K562 (cell line): ENCODE measurements around the gene ARHGAP15. TPM values are rescaled to one million over a fixed set of nuclear protein-coding genes. Genes with fewer than 3 reads are reported as not detected.

Experiments
- ATAC-seq: fragments of 200-7000 bp; cut with Tn5 transposase; 3 replicates; pipeline ENCODE4 v1.9.1; 2020; ENCODE audit warnings: moderate library complexity
- BruUV-seq: library from RNA; stranded (reverse); fragments of 400-500 nt; replicated peaks from 2 replicates; lab custom pipeline; 2021; lab: Mats Ljungman, UMichigan
- CTCF ChIA-PET: fragments of 300-600 bp; formaldehyde crosslinking; extraction: SDS; loops from one replicate; lab custom pipeline; 2021; ENCODE audit warnings: low intra/inter-chr PET ratio; lab: Yijun Ruan, JAX
- POLR2A ChIA-PET: fragments of 300-600, 350-650 bp; sonication (Branson Sonifier 250); formaldehyde crosslinking; extraction: SDS; loops from one replicate; lab custom pipeline; 2021; ENCODE audit warnings: antibody characterized with exemption, inconsistent platforms; lab: Yijun Ruan, JAX
- DNase-seq, 4 experiments: peaks; one replicate each; pipeline versions ENCODE4 v3.0.0 to v3.0.0-alpha.2; 2011 to 2018; ENCODE audit warnings: low spot score in 3 of 4, mixed read lengths in 3 of 4; ENCODE audit errors: extremely low read depth in 1 of 4
- FAIRE-seq: peaks from 2 replicates; lab custom pipeline; 2011; peaks lifted over from hg19 to GRCh38; lab: Jason Lieb, UNC
- H2AFZ ChIP-seq: 2 replicates; pipeline ENCODE4 v1.6.0; 2011; ENCODE audit warnings: low read depth, low read length, control low read depth, inconsistent platforms
- H3K27ac ChIP-seq: fragments of 200-600 bp; 3 replicates; pipeline ENCODE4 v1.8.0; 2011; ENCODE audit warnings: low read depth, mild to moderate bottlenecking, control low read depth, inconsistent platforms, low read length, moderate library complexity, mixed read lengths; ENCODE audit errors: extremely low read depth
- H3K27me3 ChIP-seq, 2 experiments: fragments of 300-600 bp in 1 of 2; 2 replicates in 1 of 2; 3 replicates in 1 of 2; pipeline versions ENCODE4 v1.6.0 to v1.8.0; 2011; ENCODE audit warnings: inconsistent platforms in 2 of 2, low read length in 2 of 2, mild to moderate bottlenecking in 1 of 2, mixed read lengths in 1 of 2, moderate library complexity in 1 of 2; ENCODE audit not compliant: control insufficient read depth in 2 of 2, insufficient read depth in 2 of 2
- H3K36me3 ChIP-seq: fragments of 300-600 bp; 3 replicates; pipeline ENCODE4 v1.8.0; 2011; ENCODE audit warnings: mild to moderate bottlenecking, low read length, inconsistent platforms; ENCODE audit not compliant: control insufficient read depth, insufficient read depth
- H3K4me1 ChIP-seq, 2 experiments: fragments of 200-600 bp in 1 of 2; replicated peaks in 1 of 2; 2 replicates in 1 of 2; 3 replicates in 1 of 2; pipeline versions ENCODE4 v1.5.1 to v1.8.0; 2011; ENCODE audit warnings: inconsistent platforms in 2 of 2, low read length in 2 of 2, mild to moderate bottlenecking in 1 of 2, mixed read lengths in 1 of 2, moderate library complexity in 1 of 2; ENCODE audit not compliant: control insufficient read depth in 2 of 2, insufficient read depth in 2 of 2
- H3K4me2 ChIP-seq: 2 replicates; pipeline ENCODE4 v1.6.1; 2011; ENCODE audit warnings: low read length, control low read depth, inconsistent platforms, mixed read lengths; ENCODE audit not compliant: insufficient read depth
- H3K4me3 ChIP-seq: fragments of 200-600 bp; sonication (generic), shearing (Covaris generic); 2 replicates; pipeline ENCODE4 v1.5.1; 2016; ENCODE audit warnings: control low read depth, inconsistent platforms
- H3K79me2 ChIP-seq: fragments of 200-600 bp; 3 replicates; pipeline ENCODE4 v1.8.0; 2011; ENCODE audit warnings: low read length, inconsistent platforms; ENCODE audit not compliant: control insufficient read depth, insufficient read depth
- H3K9ac ChIP-seq, 2 experiments: 2 replicates each; pipeline versions ENCODE4 v1.6.0 to v1.6.1; 2011; ENCODE audit warnings: low read depth in 2 of 2, low read length in 2 of 2, control low read depth in 1 of 2, inconsistent platforms in 1 of 2, mild to moderate bottlenecking in 1 of 2, mixed read lengths in 1 of 2; ENCODE audit not compliant: insufficient read depth in 1 of 2
- H3K9me1 ChIP-seq: one replicate; pipeline ENCODE4 v1.6.0; 2011; ENCODE audit warnings: inconsistent platforms, mild to moderate bottlenecking, low read length, moderate library complexity; ENCODE audit not compliant: control insufficient read depth, insufficient read depth
- H3K9me3 ChIP-seq: replicated peaks from 2 replicates; pipeline ENCODE4 v1.5.1; 2011; ENCODE audit warnings: low read depth, low read length, inconsistent platforms; ENCODE audit not compliant: control insufficient read depth, insufficient read depth
- H4K20me1 ChIP-seq: replicated peaks from 2 replicates; pipeline ENCODE4 v1.6.1; 2011; ENCODE audit warnings: low read length, inconsistent platforms, mixed read lengths; ENCODE audit not compliant: control insufficient read depth, insufficient read depth
- ARID3B ChIP-seq: fragments of 250-450 bp; sonication (Bioruptor Pico); IDR thresholded peaks from 2 replicates; pipeline ENCODE4 v1.4.0; 2020; ENCODE audit warnings: borderline replicate concordance
- DPF2 ChIP-seq: fragments of 450-650 bp; IDR thresholded peaks from 2 replicates; pipeline ENCODE4 v1.6.1; 2016
- ERF ChIP-seq: fragments of 450-650 bp; formaldehyde crosslinking; IDR thresholded peaks from 2 replicates; pipeline ENCODE4 v1.4.0; 2020; ENCODE audit warnings: mild to moderate bottlenecking, mixed read lengths
- ETS1 ChIP-seq: conservative IDR thresholded peaks from 2 replicates; pipeline ENCODE4 v1.6.1; 2011; ENCODE audit warnings: low read depth, mild to moderate bottlenecking, low read length; ENCODE audit not compliant: control insufficient read depth
- FOXO4 ChIP-seq: fragments of 450-650 bp; formaldehyde crosslinking; IDR thresholded peaks from 2 replicates; pipeline ENCODE4 v1.4.0; 2020; ENCODE audit warnings: mild to moderate bottlenecking, moderate library complexity
- HES1 ChIP-seq: fragments of 450-650 bp; IDR thresholded peaks from 2 replicates; pipeline ENCODE4 v1.6.1; 2016; ENCODE audit warnings: low read depth, mild to moderate bottlenecking, moderate library complexity
- MNT ChIP-seq, 2 experiments: fragments of 450-650 bp; conservative IDR thresholded peaks; 2 replicates each; pipeline ENCODE4 v1.6.1; 2017; ENCODE audit warnings: mild to moderate bottlenecking in 2 of 2, moderate library complexity in 2 of 2
- NELFE ChIP-seq: IDR thresholded peaks from 2 replicates; pipeline ENCODE4 v1.6.1; 2011; ENCODE audit warnings: mild to moderate bottlenecking; ENCODE audit not compliant: insufficient read depth, insufficient read length
- NFXL1 ChIP-seq: fragments of 450-650 bp; formaldehyde crosslinking; IDR thresholded peaks from 2 replicates; pipeline ENCODE4 v1.4.0; 2021; ENCODE audit warnings: mild to moderate bottlenecking
- NR3C1 ChIP-seq: sonication (generic); formaldehyde crosslinking; IDR thresholded peaks from 2 replicates; pipeline ENCODE4 v1.8.1; 2022; ENCODE audit warnings: missing genetic modification reagents
- SMARCA4 ChIP-seq: fragments of 450-650 bp; IDR thresholded peaks from 2 replicates; pipeline ENCODE4 v1.6.1; 2016
- SMARCB1 ChIP-seq: IDR thresholded peaks from 2 replicates; pipeline ENCODE4 v1.6.1; 2011; ENCODE audit warnings: improper control_type of control experiment, low read depth; ENCODE audit not compliant: insufficient read length
- ZEB2 ChIP-seq: fragments of 450-650 bp; IDR thresholded peaks from 2 replicates; pipeline ENCODE4 v1.6.1; 2016
- ZNF57 ChIP-seq: fragments of 450-650 bp; formaldehyde crosslinking; IDR thresholded peaks from 2 replicates; pipeline ENCODE4 v1.4.0; 2020; ENCODE audit warnings: mild to moderate bottlenecking, moderate library complexity
- ZNF75A ChIP-seq: fragments of 450-650 bp; formaldehyde crosslinking; IDR thresholded peaks from 2 replicates; pipeline ENCODE4 v1.4.0; 2020; ENCODE audit warnings: mild to moderate bottlenecking
- WGBS: fragments of 100-300 bp; shearing (Covaris generic); methylation state at CpG from one replicate; pipeline ENCODE4 v1.1.6; 2016; ENCODE audit warnings: low coverage, mixed read lengths; ENCODE audit not compliant: insufficient coverage; ENCODE audit errors: missing lambda C conversion rate; 5-methylcytosine and 5-hydroxymethylcytosine counted together
- in situ Hi-C: fragments of 300-500 bp; cut with MboI; formaldehyde crosslinking; loops from 4 replicates; pipeline ENCODE4 v1.15.0; 2018; ENCODE audit warnings: inconsistent platforms, mixed read lengths
- intact Hi-C: fragments of 100-400 bp; cut with micrococcal nuclease; formaldehyde crosslinking; loops from 2 replicates; pipeline ENCODE4 v1.14.2; 2022
- polyA plus RNA-seq, 8 experiments: library from polyadenylated mRNA; depleted of rRNA in 4 of 8; stranded (reverse) in 5 of 8; unstranded in 3 of 8; fragments of >200 nt; fragmentation: Nextera tagmentation in 2 of 8; fragmentation: Illumina TruSeq in 1 of 8; extraction: Ambion mirVana in 2 of 8; extraction: Trizol in 1 of 8; gene quantifications; 2 replicates each; pipeline versions ENCODE4 v1.2.1 to v1.2.3, GENCODE V29; 2011 to 2014; ENCODE audit warnings: inconsistent platforms in 1 of 8, missing spikeins in 1 of 8
- total RNA-seq, 7 experiments: library from RNA; depleted of rRNA in 6 of 7; stranded (reverse); fragments of >200 nt in 6 of 7; fragmentation: Illumina TruSeq in 2 of 7; extraction: Trizol in 2 of 7; gene quantifications; 2 replicates each; pipeline versions ENCODE4 v1.2.1 to v1.2.3, GENCODE V29; 2011 to 2021; ENCODE audit warnings: low replicate concordance in 1 of 7

The ARHGAP15 gene
- total and polyA plus RNA-seq, 9 of the 15 experiments (the other 6 are each of a cell fraction or from before 2014, with no cell fraction given) = 1.5 to 17.9 (median 7.9) TPM

GRCh38 chr2:143728498-143728897 lies 599.3 kb downstream of the ARHGAP15 start:
- H3K4me2 ChIP-seq = no peak overlapping the region
- no peaks in the 10 kb centered on the region for H3K79me2 ChIP-seq
- no peaks in the 10 kb centered on the region for H3K27me3 ChIP-seq
- ChIA-PET CTCF (no interaction called here), POLR2A (no interaction called here)
- FAIRE-seq (no peak), DNase-seq (no peak), ATAC-seq (no peak)
- WGBS = 48% methylated on average over 7 of the region's 7 CpGs
- intact Hi-C loops = no loop called here
- no peaks in the 10 kb centered on the region for H3K9me1 ChIP-seq
- in situ Hi-C loops = no loop called here
- H3K4me3 ChIP-seq = no peak overlapping the region
- no peak for TF ChIP-seq ZNF57 (CRISPR knock-in tag)
- TF ChIP-seq ETS1 = no peak
- no peak for TF ChIP-seq ZNF75A (CRISPR knock-in tag)
- no peak for TF ChIP-seq DPF2
- no peak for TF ChIP-seq MNT (conservative IDR thresholded peaks at IDR 0.05)
- no peak for TF ChIP-seq ARID3B (CRISPR knock-in tag)
- TF ChIP-seq NR3C1 (CRISPR knock-in tag) = no peak
- TF ChIP-seq NELFE = no peak
- TF ChIP-seq NFXL1 (CRISPR knock-in tag) = no peak
- TF ChIP-seq FOXO4 (CRISPR knock-in tag) = no peak
- no peak for TF ChIP-seq ZEB2
- no peak for TF ChIP-seq SMARCB1
- no peak for TF ChIP-seq SMARCA4
- TF ChIP-seq ERF (CRISPR knock-in tag) = no peak
- no peak for TF ChIP-seq HES1
- H2AFZ ChIP-seq = peak overlapping the region; percentile 34; the same call in 1 of the 2 replicates
- no peaks in the 10 kb centered on the region; a peak in 1 of 5 replicates for H3K4me1 ChIP-seq
- no peaks in the 10 kb centered on the region for H3K9me3 ChIP-seq
- no peak overlapping the region for H3K27ac ChIP-seq
- H4K20me1 ChIP-seq = no peaks in the 10 kb centered on the region
- no TSS peak for BruUV-seq
- H3K36me3 ChIP-seq = no peaks in the 10 kb centered on the region
- no peak overlapping the region for H3K9ac ChIP-seq
